ENCODE results near the gene TPRA1. TPM values are rescaled to one million over a fixed set of nuclear protein-coding genes. Genes with fewer than 3 reads are reported as not detected.

Gene TPRA1
- total and polyA plus RNA-seq, 9 of the 15 experiments (the other 6 are each of a cell fraction or from before 2014, with no cell fraction given), result 0.66 to 21.5 (median 11.1) TPM

DNA sequence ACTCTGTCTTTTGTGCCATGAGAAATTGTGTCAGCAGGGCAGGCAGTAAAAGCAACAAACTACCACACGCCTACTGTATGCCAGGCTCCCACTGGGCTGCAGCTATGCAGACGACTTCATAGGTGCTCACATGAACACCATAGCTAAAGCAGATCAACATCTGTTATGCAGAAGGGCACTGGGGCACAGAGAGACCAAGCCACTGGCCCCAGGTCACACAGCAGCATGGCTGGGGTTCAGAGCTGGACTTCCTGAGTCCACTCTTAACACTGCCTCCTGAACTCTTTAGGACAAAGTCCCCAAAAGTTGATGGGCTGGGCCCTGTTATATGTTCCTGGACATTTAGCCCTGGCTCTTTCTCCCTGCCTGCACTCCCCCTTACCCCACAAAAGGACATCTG lies 12.4 kb downstream of the TPRA1 start:
- H3K4me3 ChIP-seq, result no peak overlapping the region
- BruUV-seq (replicated peaks), result no TSS peak
- CTCF ChIA-PET (ENCODE audit: low intra/inter-chr PET ratio), result no interaction called here
- peaks cover 12% of the 10 kb centered on the region for H4K20me1 ChIP-seq (replicated peaks; ENCODE audit: control insufficient read depth, insufficient read depth, low read length)
- intact Hi-C loops (cut with micrococcal nuclease), result loop anchor here (10.0 kb wide), 1 partner anchor 387 kb away; no protein-coding TSS in a partner anchor
- DNase-seq (ENCODE audit: extremely low read depth in 1 of 4, low spot score in 3 of 4) (no peak), FAIRE-seq (no peak), ATAC-seq (no peak)
- no peak overlapping the region for H3K27ac ChIP-seq (ENCODE audit: extremely low read depth, low read depth, low read length)
- 0 out of 4 replicates have a peak overlapping the region, but pooled peaks of 1 of the 2 experiments have one; percentile 48 for H3K9ac ChIP-seq (ENCODE audit: insufficient read depth in 1 of 2, low read depth in 2 of 2, low read length in 2 of 2)
- peak; percentile 65 for TF ChIP-seq RBM25 (IDR thresholded peaks at IDR 0.05; ENCODE audit: low read depth, low read length, severe bottlenecking)
- TF ChIP-seq, protein P1, sequence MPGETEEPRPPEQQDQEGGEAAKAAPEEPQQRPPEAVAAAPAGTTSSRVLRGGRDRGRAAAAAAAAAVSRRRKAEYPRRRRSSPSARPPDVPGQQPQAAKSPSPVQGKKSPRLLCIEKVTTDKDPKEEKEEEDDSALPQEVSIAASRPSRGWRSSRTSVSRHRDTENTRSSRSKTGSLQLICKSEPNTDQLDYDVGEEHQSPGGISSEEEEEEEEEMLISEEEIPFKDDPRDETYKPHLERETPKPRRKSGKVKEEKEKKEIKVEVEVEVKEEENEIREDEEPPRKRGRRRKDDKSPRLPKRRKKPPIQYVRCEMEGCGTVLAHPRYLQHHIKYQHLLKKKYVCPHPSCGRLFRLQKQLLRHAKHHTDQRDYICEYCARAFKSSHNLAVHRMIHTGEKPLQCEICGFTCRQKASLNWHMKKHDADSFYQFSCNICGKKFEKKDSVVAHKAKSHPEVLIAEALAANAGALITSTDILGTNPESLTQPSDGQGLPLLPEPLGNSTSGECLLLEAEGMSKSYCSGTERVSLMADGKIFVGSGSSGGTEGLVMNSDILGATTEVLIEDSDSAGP (CRISPR knock-in tag; IDR thresholded peaks at IDR 0.05), result no peak
- TF ChIP-seq ZFP36 (IDR thresholded peaks at IDR 0.05; ENCODE audit: low read depth, low read length, partially characterized antibody), result peak; percentile 69
- H3K9me3 ChIP-seq (replicated peaks; ENCODE audit: control insufficient read depth, insufficient read depth, low read depth, low read length), result no peaks in the 10 kb centered on the region; the same call in 1 of the 2 replicates
- peaks cover 5% of the 10 kb centered on the region for H3K9me1 ChIP-seq (ENCODE audit: control insufficient read depth, insufficient read depth, low read length)
- 50% methylated on average over 2 of the region's 2 CpGs for WGBS (ENCODE audit: insufficient coverage, low coverage, missing lambda C conversion rate)
- POLR2A ChIA-PET, result interaction anchor here (0.7 to 1.7 kb wide), 2 partner anchors 9 to 11 kb away, joined by 4 to 9 read pairs; no protein-coding TSS in a partner anchor
- H2AFZ ChIP-seq (ENCODE audit: low read depth, low read length), result no peak overlapping the region
- H3K36me3 ChIP-seq (ENCODE audit: control insufficient read depth, insufficient read depth, low read length), result peaks cover 30% of the 10 kb centered on the region
- in situ Hi-C loops (cut with MboI), result no loop called here
- no peaks in the 10 kb centered on the region for H3K27me3 ChIP-seq (ENCODE audit: control insufficient read depth in 2 of 2, insufficient read depth in 2 of 2, low read length in 2 of 2)
- H3K4me1 ChIP-seq (replicated peaks in 1 of 2; ENCODE audit: control insufficient read depth in 2 of 2, insufficient read depth in 2 of 2, low read length in 2 of 2), result peaks cover 0 to 34% of the 10 kb centered on the region in 2 experiments; a peak in 3 of 5 replicates
- H3K4me2 ChIP-seq (ENCODE audit: insufficient read depth, low read length), result no peak overlapping the region
- peaks cover 3% of the 10 kb centered on the region; the same call in 2 of the 3 replicates for H3K79me2 ChIP-seq (ENCODE audit: control insufficient read depth, insufficient read depth, low read length)
